ENCODE measurements around the gene FBLN5.

- TF ChIP-seq, protein P1, sequence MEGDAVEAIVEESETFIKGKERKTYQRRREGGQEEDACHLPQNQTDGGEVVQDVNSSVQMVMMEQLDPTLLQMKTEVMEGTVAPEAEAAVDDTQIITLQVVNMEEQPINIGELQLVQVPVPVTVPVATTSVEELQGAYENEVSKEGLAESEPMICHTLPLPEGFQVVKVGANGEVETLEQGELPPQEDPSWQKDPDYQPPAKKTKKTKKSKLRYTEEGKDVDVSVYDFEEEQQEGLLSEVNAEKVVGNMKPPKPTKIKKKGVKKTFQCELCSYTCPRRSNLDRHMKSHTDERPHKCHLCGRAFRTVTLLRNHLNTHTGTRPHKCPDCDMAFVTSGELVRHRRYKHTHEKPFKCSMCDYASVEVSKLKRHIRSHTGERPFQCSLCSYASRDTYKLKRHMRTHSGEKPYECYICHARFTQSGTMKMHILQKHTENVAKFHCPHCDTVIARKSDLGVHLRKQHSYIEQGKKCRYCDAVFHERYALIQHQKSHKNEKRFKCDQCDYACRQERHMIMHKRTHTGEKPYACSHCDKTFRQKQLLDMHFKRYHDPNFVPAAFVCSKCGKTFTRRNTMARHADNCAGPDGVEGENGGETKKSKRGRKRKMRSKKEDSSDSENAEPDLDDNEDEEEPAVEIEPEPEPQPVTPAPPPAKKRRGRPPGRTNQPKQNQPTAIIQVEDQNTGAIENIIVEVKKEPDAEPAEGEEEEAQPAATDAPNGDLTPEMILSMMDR (IDR thresholded peaks at IDR 0.05), result no peak
- no peak for TF ChIP-seq POLR2A (IDR thresholded peaks at IDR 0.05)
Observed at GRCh38 chr14:91899806-91900205, 47.7 kb downstream of the FBLN5 start.

All from right lobe of liver (tissue), 4 donors.